GM08714 (cell line): ENCODE measurements around the gene ASAP2.

ENCODE experiments used
- H3K4me3 ChIP-seq: fragments of 200-500 bp; sonication (Bioruptor generic); 2 replicates; pipeline ENCODE4 v1.5.1; 2014; ENCODE audit warnings: mild to moderate bottlenecking, low read length, inconsistent platforms
- ZNF274 ChIP-seq: IDR thresholded peaks from 2 replicates; pipeline ENCODE4 v1.6.1; 2012; ENCODE audit warnings: mild to moderate bottlenecking, low read depth, low read length

Gene ASAP2

DNA sequence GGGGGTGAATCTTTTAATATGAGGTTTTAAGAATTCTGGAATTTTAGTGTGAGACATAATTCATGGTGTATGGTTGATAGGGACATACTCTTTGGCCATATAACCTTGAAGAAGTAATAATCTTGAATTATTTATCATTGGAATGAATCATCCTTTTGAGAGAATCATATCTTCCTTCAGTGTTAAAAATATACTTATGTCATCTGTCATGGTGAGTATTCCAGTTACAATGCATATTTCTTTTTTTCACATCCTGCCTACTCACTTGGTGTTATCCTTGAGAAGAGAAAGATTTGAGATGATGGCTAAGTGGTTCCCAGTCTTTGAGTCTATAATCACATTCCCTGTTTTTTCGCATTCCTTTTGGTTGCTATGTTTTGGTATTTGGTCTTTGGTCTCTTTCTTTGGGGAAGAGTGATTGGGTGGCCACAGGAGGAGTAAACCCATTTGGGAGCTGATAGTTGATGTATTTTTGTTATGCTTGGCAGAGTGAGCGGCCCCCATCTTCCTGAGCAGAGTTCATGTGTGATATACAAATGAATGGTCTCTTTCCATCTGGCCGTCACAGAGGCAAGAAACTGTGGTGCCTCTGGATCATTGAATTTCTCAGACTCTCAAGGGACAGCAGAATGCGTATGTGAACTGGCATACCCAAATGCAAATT, 21.6 kb downstream of the ASAP2 start:
- H3K4me3 ChIP-seq, result no peak overlapping the region
- no peak for TF ChIP-seq ZNF274

- no peak for TF ChIP-seq ZNF274
- H3K4me3 ChIP-seq, result no peak overlapping the region
These were observed 22.3 kb downstream of the ASAP2 start for GRCh38 chr2:9228781-9229469.

DNA sequence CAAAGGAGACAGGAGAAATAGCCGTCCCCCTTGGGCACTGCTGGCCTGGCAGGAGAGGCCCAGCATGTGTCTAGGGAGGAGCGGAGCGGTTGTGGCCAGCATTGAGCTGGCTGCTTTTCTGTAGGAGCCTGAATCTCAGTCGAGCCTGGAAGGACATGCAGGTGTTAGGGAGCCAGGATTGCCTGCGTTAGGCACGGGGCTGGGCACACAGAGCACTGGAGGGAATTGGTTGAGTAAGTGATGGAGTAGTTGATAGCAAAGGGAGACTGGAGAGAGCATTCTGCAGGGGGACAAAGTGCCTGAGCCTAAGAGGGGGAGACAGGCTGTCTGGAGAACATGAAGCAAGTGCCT, 22.8 kb downstream of the ASAP2 start:
- no peak for TF ChIP-seq ZNF274

DNA sequence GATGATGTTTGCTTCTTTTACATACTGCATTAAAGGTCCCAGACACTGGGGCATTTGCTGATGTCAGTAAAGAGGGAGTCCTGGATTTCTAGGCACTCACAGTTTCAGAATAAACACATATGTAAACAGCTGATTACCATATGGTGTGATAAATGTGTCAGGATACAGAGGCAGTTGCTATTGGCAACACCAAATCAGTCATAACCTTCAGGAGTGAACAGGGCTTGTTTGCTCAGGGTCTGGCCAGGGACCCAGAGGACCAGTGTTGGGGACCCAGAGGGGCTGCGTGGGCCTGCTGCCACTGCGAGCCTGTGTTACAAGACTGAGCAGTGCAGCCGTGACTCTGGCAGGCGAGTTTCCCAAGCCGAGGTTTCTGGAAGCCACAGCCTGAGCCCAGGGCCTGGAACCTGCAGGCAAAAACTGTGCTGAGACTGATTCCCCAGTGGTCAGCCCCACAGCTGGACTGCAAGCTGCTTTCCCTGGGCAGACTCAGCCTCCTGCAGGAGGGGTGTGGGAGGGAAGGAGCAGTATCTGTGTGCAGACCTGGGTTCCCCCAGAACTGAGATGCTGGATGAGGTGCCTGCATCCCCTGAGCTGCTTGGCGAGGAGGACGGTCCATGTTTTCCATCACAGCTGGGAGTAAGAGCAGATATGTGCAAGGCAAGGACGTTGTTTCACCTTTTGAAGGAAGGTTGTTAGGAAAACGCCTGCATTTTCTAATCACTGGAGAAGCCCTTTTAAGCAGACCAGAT, 23.6 kb downstream of the ASAP2 start:
- TF ChIP-seq ZNF274, result no peak
- no peak overlapping the region for H3K4me3 ChIP-seq

More for the DNA sequence above, 22.8 kb downstream of the ASAP2 start:
- no peak overlapping the region for H3K4me3 ChIP-seq

DNA sequence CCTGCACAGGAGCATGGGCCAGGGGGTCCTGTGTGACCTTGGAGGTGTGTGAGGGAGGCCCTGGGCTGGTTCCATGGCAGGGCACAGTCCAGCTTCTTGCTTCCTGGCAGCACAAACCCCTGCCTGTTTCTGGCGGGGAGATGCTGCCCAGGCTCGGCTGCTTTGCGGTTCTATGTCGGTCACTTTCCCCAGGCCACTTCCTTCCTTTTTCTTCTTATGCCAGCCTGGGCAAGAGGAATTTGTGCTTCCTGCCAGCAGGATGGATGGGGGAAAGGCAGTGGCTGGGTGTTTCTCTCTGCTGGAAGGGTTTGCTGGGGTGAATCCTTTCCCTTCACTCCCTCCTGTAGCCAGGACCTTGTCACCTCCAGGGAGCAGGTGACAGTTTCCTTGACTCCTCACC, 24.3 kb downstream of the ASAP2 start:
- TF ChIP-seq ZNF274, result no peak
- H3K4me3 ChIP-seq, result no peak overlapping the region

- TF ChIP-seq ZNF274, result no peak
- H3K4me3 ChIP-seq, result no peak overlapping the region
These were observed 24.9 kb downstream of the ASAP2 start for GRCh38 chr2:9231291-9232165.

DNA sequence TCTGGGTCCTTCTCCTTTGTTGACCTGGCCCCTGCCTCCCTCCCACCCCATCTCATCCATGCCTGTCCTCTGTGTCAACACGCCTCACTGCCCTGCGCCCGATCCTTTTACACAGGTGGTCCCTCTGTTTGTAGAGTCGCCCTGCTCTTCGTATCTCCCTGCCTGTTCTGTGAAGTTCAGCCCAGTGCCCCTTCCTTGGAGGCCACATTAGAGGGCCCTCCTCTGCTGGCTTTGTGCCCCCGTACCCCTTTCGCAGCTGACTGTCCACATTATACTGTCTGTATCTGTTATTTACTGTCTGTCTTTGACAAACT, 25.5 kb downstream of the ASAP2 start:
- H3K4me3 ChIP-seq, result no peak overlapping the region
- TF ChIP-seq ZNF274, result no peak

GRCh38 chr2:9232886-9233285, 26.3 kb downstream of the ASAP2 start:
- no peak overlapping the region for H3K4me3 ChIP-seq

DNA sequence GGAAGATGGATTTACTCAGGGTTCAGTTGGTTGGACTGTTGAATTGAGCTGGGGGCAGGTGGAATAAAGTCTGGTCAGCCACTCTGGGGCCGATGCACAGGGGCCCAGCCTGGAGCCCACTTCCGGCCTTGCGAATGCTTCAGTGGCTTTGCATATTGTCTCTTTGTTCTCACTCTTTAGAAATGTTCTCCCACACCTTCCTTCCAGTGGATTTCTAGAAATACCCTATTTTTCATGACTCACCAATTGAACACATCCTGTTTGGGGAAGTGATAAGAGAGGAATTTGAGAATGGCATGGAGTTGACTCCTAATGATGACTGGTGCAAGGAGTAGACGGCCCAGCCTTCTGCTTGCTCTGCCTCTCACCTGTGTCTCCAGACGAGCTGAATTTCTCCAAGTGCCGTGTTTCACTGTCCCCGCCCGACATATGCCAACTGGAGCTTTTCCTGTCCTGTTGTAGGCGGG, 28.1 kb downstream of the ASAP2 start:
- H3K4me3 ChIP-seq, result no peak overlapping the region
- no peak for TF ChIP-seq ZNF274

More at GRCh38 chr2:9232886-9233285, 26.3 kb downstream of the ASAP2 start:
- no peak for TF ChIP-seq ZNF274

DNA sequence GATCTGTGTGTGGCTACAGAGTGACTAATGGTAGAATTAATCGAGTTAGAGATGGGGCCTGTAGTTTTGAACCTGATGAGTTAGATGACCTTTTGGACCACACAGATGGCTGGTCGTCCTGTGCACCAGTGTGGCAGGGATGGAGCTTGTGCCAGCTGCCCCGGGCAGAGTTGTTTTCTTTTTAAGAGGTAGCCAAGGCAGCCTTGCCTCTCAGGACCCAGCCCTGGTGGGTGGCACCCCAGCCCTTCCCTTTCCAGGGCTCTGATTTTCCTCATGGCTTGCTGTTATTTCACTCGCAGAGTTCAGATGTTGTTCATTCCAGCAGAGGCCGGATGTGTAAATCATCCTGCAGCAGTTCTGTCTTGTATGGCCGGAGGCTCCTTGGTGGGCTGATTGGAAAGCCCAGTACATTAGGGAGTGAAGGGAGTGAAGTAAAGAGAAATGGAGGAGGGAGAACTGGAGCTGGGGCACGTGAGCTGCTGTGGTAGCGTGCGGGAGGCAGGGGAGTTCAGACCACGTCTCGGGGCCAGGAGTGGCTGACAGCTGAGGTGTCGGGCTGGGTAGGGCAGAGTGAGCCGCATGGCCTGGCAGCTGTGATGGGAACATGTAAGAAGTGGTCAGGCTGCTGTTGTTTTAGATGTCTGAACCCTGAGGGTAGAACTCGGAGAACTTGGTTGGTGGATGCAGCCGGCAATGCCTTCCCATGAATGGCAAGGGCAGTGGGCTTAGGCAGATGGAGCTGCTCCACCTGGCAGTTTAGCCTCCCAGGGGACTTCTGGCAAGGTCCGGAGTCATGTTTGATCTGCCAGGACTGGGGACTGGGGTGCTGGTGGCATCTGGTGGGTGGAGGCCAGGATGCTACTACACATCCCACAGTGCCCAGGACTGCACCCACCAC, 28.8 kb downstream of the ASAP2 start:
- H3K4me3 ChIP-seq, result no peak overlapping the region
- no peak for TF ChIP-seq ZNF274

DNA sequence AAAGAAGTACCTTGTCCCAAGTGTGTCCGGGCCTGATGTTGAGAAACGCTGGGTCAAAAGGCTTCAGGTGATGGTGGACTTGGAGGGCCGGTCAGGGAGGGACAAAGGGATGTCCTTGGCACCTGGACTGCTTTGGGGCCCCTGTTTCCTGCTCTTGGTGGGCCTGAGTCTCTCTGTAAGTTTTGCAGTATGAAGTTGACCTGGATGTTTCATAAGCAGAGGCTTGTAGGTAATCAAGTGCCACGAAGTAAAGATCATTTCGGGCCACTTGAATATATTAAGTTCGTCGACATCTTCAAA, 29.4 kb downstream of the ASAP2 start:
- no peak overlapping the region for H3K4me3 ChIP-seq
- TF ChIP-seq ZNF274, result no peak

GRCh38 chr2:9236867-9237266, 30.3 kb downstream of the ASAP2 start:
- no peak overlapping the region for H3K4me3 ChIP-seq
- TF ChIP-seq ZNF274, result no peak

DNA sequence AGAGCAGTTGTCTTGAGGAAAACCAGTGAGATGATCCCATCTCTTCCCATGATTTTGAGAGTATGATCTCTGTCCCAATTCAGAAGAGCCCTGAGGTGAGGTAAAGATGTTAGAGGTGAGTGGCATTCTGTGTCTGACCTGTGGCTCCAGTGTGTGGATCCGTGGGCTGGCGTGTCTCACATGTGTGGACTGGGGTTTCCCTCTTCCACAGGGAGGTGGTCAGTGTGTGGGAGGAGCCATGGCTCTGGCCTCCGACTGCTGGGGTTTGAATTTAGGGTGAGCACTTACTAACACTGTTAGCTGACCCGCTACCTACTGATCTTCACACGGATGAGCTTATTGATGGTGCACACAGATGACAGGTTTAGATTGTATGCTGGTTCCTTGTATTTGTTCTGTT, 31.2 kb downstream of the ASAP2 start:
- no peak for TF ChIP-seq ZNF274
- no peak overlapping the region for H3K4me3 ChIP-seq
